Mesothelial cell of epicardium (in vitro differentiated cells): Measurements from ENCODE around the gene PTPN5. TPM values are rescaled to one million over a fixed set of nuclear protein-coding genes. Genes with fewer than 3 reads are reported as not detected.

ENCODE experiments used
- DNase-seq, 2 experiments: peaks; one replicate each; pipeline ENCODE4 v3.0.0; 2021; ENCODE audit warnings: low spot score in 2 of 2; ENCODE audit not compliant: unreplicated experiment in 2 of 2
- H3K27ac Mint-ChIP-seq: 2 replicates; pipeline ENCODE4 v1.8.0; 2021; ENCODE audit warnings: mixed read lengths
- H3K27me3 Mint-ChIP-seq: 2 replicates; pipeline ENCODE4 v1.8.0; 2021; ENCODE audit warnings: low read depth, mixed read lengths
- H3K36me3 Mint-ChIP-seq: 2 replicates; pipeline ENCODE4 v1.8.0; 2021; ENCODE audit warnings: mixed read lengths
- H3K4me1 Mint-ChIP-seq: 2 replicates; pipeline ENCODE4 v1.8.0; 2021; ENCODE audit warnings: mixed read lengths
- H3K4me3 Mint-ChIP-seq: 2 replicates; pipeline ENCODE4 v1.8.0; 2021; ENCODE audit warnings: mild to moderate bottlenecking, moderate library complexity, mixed read lengths
- H3K9me3 Mint-ChIP-seq: 2 replicates; pipeline ENCODE4 v1.8.0; 2021; ENCODE audit warnings: mixed read lengths
- CTCF ChIP-seq: fragments of 200-600 bp; sonication (generic); IDR thresholded peaks from one replicate; pipeline ENCODE4 v1.5.0; 2021; ENCODE audit warnings: antibody characterized with exemption; ENCODE audit not compliant: unreplicated experiment
- total RNA-seq: library from RNA; stranded (reverse); gene quantifications from 3 replicates; pipeline ENCODE4 v1.2.1, GENCODE V29; 2021

PTPN5 gene
- total RNA-seq, 1 donor from 2014 or later: 3.3 TPM

GRCh38 chr11:18772211-18772610 lies 19.4 kb downstream of the PTPN5 start:
- Mint-ChIP-seq H3K4me3 (no peak overlapping the region), H3K27me3 (peaks cover 46% of the 10 kb centered on the region)

GRCh38 chr11:18771266-18772035 lies 20.1 kb downstream of the PTPN5 start:
- H3K27ac Mint-ChIP-seq: no peak overlapping the region
- H3K27me3 Mint-ChIP-seq: peaks cover 45% of the 10 kb centered on the region
- no peaks in the 10 kb centered on the region for H3K4me1 Mint-ChIP-seq
- DNase-seq: no peak
- no peak for TF ChIP-seq CTCF
- no peaks in the 10 kb centered on the region for H3K9me3 Mint-ChIP-seq
- H3K36me3 Mint-ChIP-seq: no peaks in the 10 kb centered on the region
- no peak overlapping the region for H3K4me3 Mint-ChIP-seq

More at GRCh38 chr11:18772211-18772610, 19.4 kb downstream of the PTPN5 start:
- no peaks in the 10 kb centered on the region for H3K4me1 Mint-ChIP-seq
- no peak overlapping the region for H3K27ac Mint-ChIP-seq
- DNase-seq: no peak
- H3K9me3 Mint-ChIP-seq: no peaks in the 10 kb centered on the region
- no peak for TF ChIP-seq CTCF
- H3K36me3 Mint-ChIP-seq: no peaks in the 10 kb centered on the region

- no peak overlapping the region for H3K4me3 Mint-ChIP-seq
- no peak for DNase-seq
These were observed 21.0 kb downstream of the PTPN5 start for GRCh38 chr11:18770479-18771125.

GRCh38 chr11:18769802-18770456 lies 21.7 kb downstream of the PTPN5 start:
- H3K27me3 Mint-ChIP-seq: peaks cover 46% of the 10 kb centered on the region
- no peak overlapping the region for H3K4me3 Mint-ChIP-seq
- no peaks in the 10 kb centered on the region for H3K4me1 Mint-ChIP-seq
- no peak for DNase-seq
- H3K27ac Mint-ChIP-seq: no peak overlapping the region
- no peaks in the 10 kb centered on the region for H3K9me3 Mint-ChIP-seq
- no peaks in the 10 kb centered on the region for H3K36me3 Mint-ChIP-seq
- no peak for TF ChIP-seq CTCF

More at GRCh38 chr11:18770479-18771125, 21.0 kb downstream of the PTPN5 start:
- Mint-ChIP-seq H3K27ac (no peak overlapping the region), H3K36me3 (no peaks in the 10 kb centered on the region), H3K4me1 (no peaks in the 10 kb centered on the region), H3K27me3 (peaks cover 44% of the 10 kb centered on the region), H3K9me3 (no peaks in the 10 kb centered on the region)
- TF ChIP-seq CTCF: no peak

- no peaks in the 10 kb centered on the region for H3K36me3 Mint-ChIP-seq
These were observed 22.6 kb downstream of the PTPN5 start for GRCh38 chr11:18768978-18769377.

More at GRCh38 chr11:18768978-18769377, 22.6 kb downstream of the PTPN5 start:
- TF ChIP-seq CTCF: no peak
- Mint-ChIP-seq H3K4me1 (no peaks in the 10 kb centered on the region), H3K27ac (no peak overlapping the region), H3K9me3 (no peaks in the 10 kb centered on the region), H3K27me3 (peaks cover 42% of the 10 kb centered on the region), H3K4me3 (no peak overlapping the region)
- no peak for DNase-seq
